HG02970 (cell line): ENCODE results near the gene ZNF418.
A peak's percentile ranks its signal among the peaks of the same experiment; 100 is the strongest.
"Not testable (repeated sequence)": the region's sequence is repeated elsewhere in the genome, so short reads cannot be mapped to it uniquely, and the experiment has no call there.

Experiments used
- ATAC-seq: cut with Tn5 transposase; IDR thresholded peaks from one replicate; pipeline ENCODE4 v1.9.1; 2021; ENCODE audit warnings: mild to moderate bottlenecking, moderate library complexity, moderate number of reproducible peaks; ENCODE audit not compliant: unreplicated experiment, low FRiP score

ZNF418 gene

DNA sequence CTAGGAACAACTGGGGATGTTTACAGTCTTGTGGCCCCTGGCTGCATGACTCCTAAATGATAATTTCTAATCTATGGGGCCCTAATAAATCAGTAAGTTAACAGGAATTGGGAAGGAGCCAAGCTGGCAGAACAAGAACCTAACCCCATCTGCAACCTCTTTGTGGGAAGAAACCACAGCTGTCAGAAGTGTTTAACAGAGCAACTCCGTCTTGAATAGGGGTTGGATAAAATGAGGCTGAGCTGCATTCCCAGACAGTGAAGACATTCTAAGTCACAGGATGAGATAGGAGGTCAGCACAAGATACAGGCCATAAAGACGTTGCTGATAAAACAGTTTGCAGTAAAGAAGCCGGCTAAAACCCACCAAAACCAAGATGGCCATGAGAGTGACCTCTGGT, 44.5 kb downstream of the ZNF418 start:
- ATAC-seq, result not testable (repeated sequence)

DNA sequence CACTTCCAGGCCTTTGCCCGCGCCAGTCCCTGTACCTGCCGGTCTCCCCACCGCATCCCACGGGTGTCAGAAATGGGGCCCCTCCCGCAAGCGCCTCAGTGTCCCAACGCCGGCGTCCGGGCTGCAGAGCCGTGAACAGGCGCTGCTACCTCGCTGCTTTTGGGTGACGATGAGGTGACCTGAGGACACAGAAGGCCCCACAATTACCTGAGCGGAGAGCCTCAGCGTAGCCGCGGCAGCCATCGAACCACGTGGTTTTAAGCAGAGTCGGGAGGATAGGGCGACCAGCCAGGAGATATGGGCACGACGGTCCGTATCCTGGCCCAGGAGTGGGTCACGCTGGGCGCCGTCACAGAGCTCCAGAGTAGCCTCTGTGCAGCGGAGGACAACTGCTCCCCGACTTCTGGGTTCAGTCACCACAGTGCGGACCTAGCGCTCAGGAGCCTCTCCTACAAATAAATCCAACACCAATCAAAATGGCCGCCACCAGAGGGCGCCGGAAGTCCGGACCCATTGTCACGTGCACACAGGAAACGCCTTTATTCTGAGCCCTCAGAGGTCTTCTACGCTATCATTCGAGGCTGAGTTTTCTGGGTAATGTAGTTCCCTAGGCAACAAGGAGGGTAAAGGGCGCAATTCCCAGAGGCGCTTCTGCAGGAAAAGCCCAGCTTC, 46.5 kb downstream of the ZNF418 start, which contains the start of gene ZNF814:
Gene ZNF814 (minus strand): TSS at position 478 of the 672 bp plus-strand sequence. CDS start 235 bp downstream, at position 243.
- ATAC-seq, result peak; percentile 79

DNA sequence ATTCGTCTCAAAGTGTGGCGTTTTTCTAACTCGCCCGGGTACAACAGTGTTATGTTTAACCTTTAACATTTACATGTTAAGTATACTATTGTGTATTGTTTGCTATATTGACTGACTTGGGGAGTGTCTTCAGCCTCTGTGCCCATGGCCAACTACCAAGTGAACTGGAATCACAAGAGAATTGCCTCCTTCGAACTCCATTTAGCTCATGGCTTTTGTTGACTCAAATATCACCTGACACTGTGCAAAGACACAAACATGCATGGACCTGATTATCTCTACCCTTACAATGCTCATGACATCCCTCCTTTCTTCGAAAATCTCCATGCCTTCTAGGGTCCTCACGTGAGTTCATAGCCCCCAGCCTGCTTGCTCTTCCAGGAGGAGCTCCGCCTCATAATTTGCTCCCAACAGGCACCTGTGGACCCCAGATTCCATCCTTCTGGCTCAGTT, 47.1 kb downstream of the ZNF418 start:
- no peak for ATAC-seq

DNA sequence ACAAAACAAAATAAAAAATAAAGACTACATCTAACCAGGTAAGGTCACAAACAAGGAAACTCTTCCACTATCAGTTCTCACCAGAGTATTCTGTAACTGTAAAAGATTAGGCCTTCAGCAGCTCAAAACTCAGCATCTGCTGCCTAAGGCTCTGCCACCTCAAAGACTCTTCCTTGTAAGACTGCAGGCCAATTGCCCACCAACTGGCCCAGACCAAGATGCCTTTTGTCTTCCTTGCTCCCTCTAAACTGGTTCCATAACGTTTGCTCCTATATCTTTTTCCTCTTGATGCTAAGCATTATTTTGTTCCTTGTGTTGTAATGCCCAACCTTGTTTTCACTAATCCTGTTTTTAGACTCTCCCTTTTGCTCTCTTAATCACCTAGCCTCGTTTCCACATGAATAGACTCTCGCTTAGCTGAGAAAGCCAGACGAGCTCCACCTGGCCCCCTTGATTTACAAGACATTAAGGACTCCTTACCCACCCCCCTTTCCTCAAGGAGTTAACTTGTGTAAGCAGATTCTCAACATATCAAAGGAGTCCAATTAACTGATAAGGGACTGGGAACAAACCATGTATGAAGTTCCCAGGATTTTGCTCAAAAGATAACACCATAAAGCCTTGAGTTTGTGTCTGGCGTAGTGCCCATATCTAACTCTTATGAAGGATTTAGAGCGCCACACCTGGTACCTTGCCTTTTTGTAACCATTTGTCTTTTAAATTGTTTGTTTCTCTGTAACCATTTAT, 47.8 kb downstream of the ZNF418 start:
- no peak for ATAC-seq

- no peak for ATAC-seq
These were observed 49.2 kb downstream of the ZNF418 start for GRCh38 chr19:57886046-57886445.

- not testable (repeated sequence) for ATAC-seq
These were observed 61.1 kb downstream of the ZNF418 start for GRCh38 chr19:57873883-57874799.

DNA sequence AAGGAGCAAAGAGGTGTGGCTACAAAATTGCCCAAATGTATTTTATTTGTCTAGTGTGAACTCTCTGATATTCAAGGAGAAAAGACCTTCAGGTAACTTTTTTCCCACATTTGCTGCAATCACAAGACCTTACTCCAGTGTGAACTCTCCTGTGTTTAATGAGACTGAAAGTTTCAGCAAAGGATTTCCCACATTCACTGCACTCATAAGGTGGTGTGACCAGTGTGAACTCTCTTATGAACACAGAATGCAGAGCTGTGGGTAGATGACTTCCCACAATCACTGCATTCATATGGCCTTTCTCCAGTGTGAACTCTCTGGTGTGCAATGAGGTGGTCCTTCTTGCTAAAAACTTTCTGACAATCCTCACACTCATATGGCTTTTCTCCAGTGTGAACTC, 62.8 kb downstream of the ZNF418 start:
- no peak for ATAC-seq
